Measurements from ENCODE around the gene MTSS2.
"Not testable (repeated sequence)": the region's sequence is repeated elsewhere in the genome, so short reads cannot be mapped to it uniquely, and the experiment has no call there.

Gene MTSS2

GRCh38 chr16:70674221-70675014, 11.4 kb downstream of the MTSS2 start:
- DNase-seq (ENCODE audit: low spot score): no peak

GRCh38 chr16:70670938-70671337, 14.9 kb downstream of the MTSS2 start:
- not testable (repeated sequence) for DNase-seq (ENCODE audit: low spot score)

GRCh38 chr16:70670175-70670574, 15.7 kb downstream of the MTSS2 start:
- no peak for DNase-seq (ENCODE audit: low spot score)

- no peak for DNase-seq (ENCODE audit: low spot score)
These were observed 19.8 kb downstream of the MTSS2 start for GRCh38 chr16:70665806-70666735.

- no peak for DNase-seq (ENCODE audit: low spot score)
These were observed 20.6 kb downstream of the MTSS2 start for GRCh38 chr16:70665113-70665694.

GRCh38 chr16:70664325-70665112, 21.3 kb downstream of the MTSS2 start:
- DNase-seq (ENCODE audit: low spot score): no peak

- DNase-seq (ENCODE audit: low spot score): no peak
These were observed 22.1 kb downstream of the MTSS2 start for GRCh38 chr16:70663524-70664324.

GRCh38 chr16:70662991-70663523, 22.8 kb downstream of the MTSS2 start:
- no peak for DNase-seq (ENCODE audit: low spot score)

GRCh38 chr16:70661918-70662641, 23.8 kb downstream of the MTSS2 start:
- DNase-seq (ENCODE audit: low spot score): no peak

- DNase-seq (ENCODE audit: low spot score): no peak
These were observed 24.3 kb downstream of the MTSS2 start for GRCh38 chr16:70661534-70661917.

GRCh38 chr16:70660672-70661350, 25.0 kb downstream of the MTSS2 start:
- DNase-seq (ENCODE audit: low spot score): no peak

- no peak for DNase-seq (ENCODE audit: low spot score)
These were observed 25.7 kb downstream of the MTSS2 start for GRCh38 chr16:70659953-70660671.

GRCh38 chr16:70659546-70659945, 26.3 kb downstream of the MTSS2 start:
- no peak for DNase-seq (ENCODE audit: low spot score)

- no peak for DNase-seq (ENCODE audit: low spot score)
These were observed 26.9 kb downstream of the MTSS2 start for GRCh38 chr16:70658921-70659320.

- DNase-seq (ENCODE audit: low spot score): no peak
These were observed 27.9 kb downstream of the MTSS2 start for GRCh38 chr16:70657956-70658355.

- no peak for DNase-seq (ENCODE audit: low spot score)
These were observed 29.1 kb downstream of the MTSS2 start for GRCh38 chr16:70656712-70657263.

GRCh38 chr16:70656065-70656711, 29.7 kb downstream of the MTSS2 start:
- DNase-seq (ENCODE audit: low spot score): no peak
